D721Med (cell line): Measurements from ENCODE around the gene RNASEH2B.

Source experiments
- DNase-seq: peaks from one replicate; pipeline ENCODE4 v3.0.0; 2011; ENCODE audit warnings: low spot score; ENCODE audit not compliant: insufficient read length
- FAIRE-seq: peaks from 2 replicates; lab custom pipeline; 2011; peaks lifted over from hg19 to GRCh38; lab: Jason Lieb, UNC
- TF ChIP-seq, protein P1 (sequence below): IDR thresholded peaks from 2 replicates; pipeline ENCODE4 v1.5.1; 2012; ENCODE audit warnings: mild to moderate bottlenecking, control low read depth; ENCODE audit not compliant: insufficient read depth; ENCODE audit errors: missing control alignments

The RNASEH2B gene

DNA sequence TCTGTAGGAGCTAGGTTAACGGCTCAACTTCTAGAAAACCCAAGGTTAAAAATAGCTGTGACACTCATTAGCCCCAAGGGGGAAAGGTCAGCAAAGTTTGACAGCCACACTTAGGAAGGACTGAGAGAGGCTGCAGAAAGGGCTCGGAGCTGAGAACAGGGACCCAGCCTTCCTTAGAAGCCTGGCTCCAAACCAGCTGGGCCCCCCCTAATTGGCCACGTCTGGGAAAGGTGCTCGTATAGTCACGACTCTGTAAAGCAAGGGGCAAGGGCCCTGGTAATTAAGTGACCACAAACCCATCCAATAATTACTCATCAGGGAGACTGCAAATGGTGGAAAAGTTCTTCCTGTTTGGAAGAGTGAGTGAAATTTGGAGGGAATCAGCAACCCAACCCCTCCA, 90.5 kb downstream of the RNASEH2B start:
- DNase-seq (no peak), FAIRE-seq (no peak)
- TF ChIP-seq, protein P1, sequence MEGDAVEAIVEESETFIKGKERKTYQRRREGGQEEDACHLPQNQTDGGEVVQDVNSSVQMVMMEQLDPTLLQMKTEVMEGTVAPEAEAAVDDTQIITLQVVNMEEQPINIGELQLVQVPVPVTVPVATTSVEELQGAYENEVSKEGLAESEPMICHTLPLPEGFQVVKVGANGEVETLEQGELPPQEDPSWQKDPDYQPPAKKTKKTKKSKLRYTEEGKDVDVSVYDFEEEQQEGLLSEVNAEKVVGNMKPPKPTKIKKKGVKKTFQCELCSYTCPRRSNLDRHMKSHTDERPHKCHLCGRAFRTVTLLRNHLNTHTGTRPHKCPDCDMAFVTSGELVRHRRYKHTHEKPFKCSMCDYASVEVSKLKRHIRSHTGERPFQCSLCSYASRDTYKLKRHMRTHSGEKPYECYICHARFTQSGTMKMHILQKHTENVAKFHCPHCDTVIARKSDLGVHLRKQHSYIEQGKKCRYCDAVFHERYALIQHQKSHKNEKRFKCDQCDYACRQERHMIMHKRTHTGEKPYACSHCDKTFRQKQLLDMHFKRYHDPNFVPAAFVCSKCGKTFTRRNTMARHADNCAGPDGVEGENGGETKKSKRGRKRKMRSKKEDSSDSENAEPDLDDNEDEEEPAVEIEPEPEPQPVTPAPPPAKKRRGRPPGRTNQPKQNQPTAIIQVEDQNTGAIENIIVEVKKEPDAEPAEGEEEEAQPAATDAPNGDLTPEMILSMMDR = no peak

DNA sequence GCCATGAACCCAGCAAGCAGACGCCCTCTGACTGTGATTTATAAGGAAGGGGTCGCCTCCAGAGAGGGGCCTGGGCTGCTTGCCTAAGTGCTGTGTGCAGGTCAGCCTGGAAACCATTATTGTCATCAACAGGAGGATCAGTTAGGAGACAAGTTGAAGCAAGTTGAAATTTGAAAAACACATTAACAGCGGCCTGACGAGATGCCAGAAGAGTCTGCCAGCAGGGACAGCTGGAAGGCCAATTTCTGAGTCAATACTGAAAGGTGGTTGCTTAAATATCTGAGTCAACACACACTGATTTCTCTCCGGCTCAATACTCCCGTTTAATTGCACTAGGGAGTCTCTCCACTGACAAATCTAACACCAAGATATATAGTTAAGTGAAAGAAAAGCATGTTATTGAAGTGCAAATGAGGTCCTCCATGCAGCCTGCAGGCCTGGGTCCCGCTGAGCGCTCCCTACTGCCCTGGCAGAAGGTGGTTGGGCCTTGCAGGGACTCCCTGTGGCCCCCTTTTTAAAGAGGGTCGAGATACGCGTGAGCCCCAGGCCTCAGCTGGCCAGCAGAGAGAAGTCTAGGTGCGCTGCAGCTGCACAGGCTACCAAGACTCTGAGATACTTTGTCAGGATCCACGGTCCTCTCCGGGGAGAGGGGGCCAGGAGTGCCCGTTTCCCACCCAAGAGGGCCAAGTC, 91.1 kb downstream of the RNASEH2B start:
- DNase-seq = no peak
- no peak for FAIRE-seq
- TF ChIP-seq, protein P1 = no peak

DNA sequence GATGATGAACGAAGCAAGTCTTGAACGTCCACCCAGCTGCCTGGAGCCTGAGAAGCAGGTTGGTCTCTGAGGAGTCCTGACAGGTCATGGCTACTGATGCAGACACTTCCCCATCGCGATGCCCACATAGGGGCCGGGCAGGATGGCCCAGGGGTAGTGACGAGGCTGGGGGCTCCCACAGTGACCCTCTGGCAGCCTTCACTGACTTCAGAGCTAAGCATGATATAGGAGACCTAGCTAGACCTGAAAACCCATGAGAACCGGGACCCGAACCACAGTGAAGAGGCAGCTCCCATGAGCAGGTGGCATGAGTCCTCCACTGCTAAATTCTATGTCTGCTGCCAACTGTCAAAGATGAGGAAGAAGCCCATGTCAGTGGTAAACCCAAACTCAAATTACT, 91.7 kb downstream of the RNASEH2B start:
- FAIRE-seq = no peak
- TF ChIP-seq, protein P1 = no peak
- no peak for DNase-seq

DNA sequence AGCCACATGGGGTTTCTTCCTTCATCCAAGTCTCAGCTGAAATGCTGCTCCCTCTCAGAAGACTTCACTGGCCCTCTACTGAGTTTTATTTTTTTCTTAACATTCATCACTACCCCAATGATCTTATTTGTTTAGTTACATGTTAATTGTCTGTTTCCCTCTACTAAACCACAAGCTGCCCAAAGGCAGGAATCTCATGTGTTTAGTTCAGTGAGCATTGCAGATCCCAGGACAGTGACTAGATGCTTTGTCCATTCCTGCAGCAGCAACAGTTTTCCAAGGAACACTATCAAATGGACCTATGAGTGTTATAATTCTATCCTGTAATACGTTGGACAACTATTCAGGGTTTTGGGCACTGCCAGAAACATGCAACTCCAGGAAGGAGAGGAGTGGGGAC, 93.1 kb downstream of the RNASEH2B start:
- TF ChIP-seq, protein P1 = no peak
- no peak for DNase-seq
- FAIRE-seq = no peak

DNA sequence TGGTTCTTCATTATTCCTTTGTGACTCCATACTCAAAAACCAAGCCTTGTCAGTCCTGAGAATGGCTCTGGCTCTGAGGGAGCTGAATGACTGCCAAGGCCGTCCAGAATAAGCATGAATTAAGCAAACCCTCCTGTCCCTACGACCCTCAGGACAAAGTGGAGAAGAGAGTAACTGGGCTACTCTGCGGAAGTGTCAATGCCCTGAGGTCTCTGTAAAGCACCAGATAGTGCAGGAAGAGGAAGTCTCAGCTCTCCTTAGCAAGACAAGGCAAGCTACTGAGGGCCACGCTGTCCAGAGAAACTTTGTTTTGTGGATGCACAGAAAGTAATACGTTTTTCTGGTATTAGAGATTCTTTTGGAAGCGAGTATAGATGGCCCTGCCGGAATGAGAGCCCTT, 94.1 kb downstream of the RNASEH2B start:
- TF ChIP-seq, protein P1 = no peak
- FAIRE-seq (no peak), DNase-seq (no peak)

DNA sequence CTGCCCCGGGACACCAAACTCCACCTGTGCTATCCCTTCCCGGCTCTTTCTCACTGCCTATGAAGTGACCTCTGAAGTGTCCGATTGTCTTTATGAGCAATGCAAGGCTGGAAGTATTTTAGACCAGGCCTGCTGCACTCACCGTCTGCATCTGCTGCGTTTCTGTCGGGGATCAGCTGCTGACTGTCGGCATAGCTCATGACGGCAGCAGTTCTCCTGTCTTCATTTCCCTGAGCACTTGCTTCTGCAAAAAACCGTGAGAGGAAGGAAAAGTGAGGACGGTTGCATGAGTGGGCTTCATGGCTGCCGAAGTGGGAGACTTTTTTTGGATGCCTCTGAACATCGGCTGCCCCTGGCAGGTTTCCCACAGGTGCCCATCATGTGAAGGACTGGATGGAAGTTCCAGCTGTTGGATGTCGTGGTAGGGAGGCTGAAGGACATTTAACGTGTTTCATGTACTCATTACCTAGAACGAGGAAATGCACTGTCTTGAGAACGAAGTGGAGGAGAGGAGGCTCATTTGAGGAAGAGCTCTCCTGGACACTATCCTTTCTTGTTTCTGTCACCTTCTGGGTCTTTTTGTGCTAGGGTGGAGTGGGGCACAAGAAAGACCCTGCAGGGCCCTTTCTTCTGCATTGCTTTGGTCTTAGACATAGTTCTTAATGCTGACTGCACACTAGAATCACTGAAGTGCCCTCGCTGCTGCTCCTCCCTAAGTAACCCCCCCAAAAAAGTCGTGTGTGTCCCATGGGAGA, 94.7 kb downstream of the RNASEH2B start:
- DNase-seq (no peak), FAIRE-seq (no peak)
- TF ChIP-seq, protein P1 = no peak
